ENCODE data around the gene EYA2. TPM values are rescaled to one million over a fixed set of nuclear protein-coding genes. Genes with fewer than 3 reads are reported as not detected.

Gene EYA2
- total and polyA plus RNA-seq, 4 donors, result 1.6 to 4.4 (median 2.1) TPM

GRCh38 chr20:47224857-47225256, 330.2 kb downstream of the EYA2 start:
- Histone ChIP-seq H3K36me3 (ENCODE audit: control insufficient read depth in 4 of 4, insufficient read depth in 4 of 4, low read length in 4 of 4) (peaks cover 40 to 48% (median 44%) of the 10 kb centered on the region in 4 donors), H3K9me3 (ENCODE audit: control insufficient read depth in 4 of 4, insufficient read depth in 3 of 4, low read length in 3 of 4) (no peaks in the 10 kb centered on the region), H3K27ac (ENCODE audit: low read depth in 1 of 2, low read length in 1 of 2) (no peak overlapping the region), H3K27me3 (ENCODE audit: control insufficient read depth in 3 of 3, insufficient read depth in 3 of 3, low read length in 2 of 3) (no peaks in the 10 kb centered on the region), H3K4me3 (no peak overlapping the region), H3K4me1 (ENCODE audit: control insufficient read depth in 5 of 5, insufficient read depth in 5 of 5, low read length in 5 of 5) (no peaks in the 10 kb centered on the region), H3K9ac (ENCODE audit: insufficient read depth in 1 of 2, low read length in 2 of 2) (no peak overlapping the region)
- WGBS, 2 donors, result 95 to 97% methylated on average over 4 of the region's 4 CpGs
- ATAC-seq (ENCODE audit: insufficient read depth, low FRiP score), result no peak
- DNase-seq, result no peak
- no peak for TF ChIP-seq CTCF (IDR thresholded peaks at IDR 0.05; ENCODE audit: control extremely low read depth, extremely low read depth)

GRCh38 chr20:47225458-47225857, 330.8 kb downstream of the EYA2 start:
- H3K27me3 ChIP-seq (ENCODE audit: control insufficient read depth in 3 of 3, insufficient read depth in 3 of 3, low read length in 2 of 3), result no peaks in the 10 kb centered on the region
- H3K9ac ChIP-seq (ENCODE audit: insufficient read depth in 1 of 2, low read length in 2 of 2), result no peak overlapping the region
- no peak for TF ChIP-seq CTCF (IDR thresholded peaks at IDR 0.05; ENCODE audit: control extremely low read depth, extremely low read depth)
- 73 to 82% methylated on average over 1 of the region's 1 CpG for WGBS, 2 donors
- peaks cover 36 to 46% (median 43%) of the 10 kb centered on the region in 4 donors for H3K36me3 ChIP-seq (ENCODE audit: control insufficient read depth in 4 of 4, insufficient read depth in 4 of 4, low read length in 4 of 4)
- no peaks in the 10 kb centered on the region for H3K9me3 ChIP-seq (ENCODE audit: control insufficient read depth in 4 of 4, insufficient read depth in 3 of 4, low read length in 3 of 4)
- ATAC-seq (ENCODE audit: insufficient read depth, low FRiP score) (no peak), DNase-seq (no peak)
- no peak overlapping the region for H3K27ac ChIP-seq (ENCODE audit: low read depth in 1 of 2, low read length in 1 of 2)
- H3K4me3 ChIP-seq, result no peak overlapping the region
- H3K4me1 ChIP-seq (ENCODE audit: control insufficient read depth in 5 of 5, insufficient read depth in 5 of 5, low read length in 5 of 5), result no peaks in the 10 kb centered on the region

GRCh38 chr20:47227119-47227518, 332.5 kb downstream of the EYA2 start:
- no peak for DNase-seq
- Histone ChIP-seq H3K4me1 (ENCODE audit: control insufficient read depth in 5 of 5, insufficient read depth in 5 of 5, low read length in 5 of 5) (no peaks in the 10 kb centered on the region), H3K36me3 (ENCODE audit: control insufficient read depth in 4 of 4, insufficient read depth in 4 of 4, low read length in 4 of 4) (peaks cover 34 to 47% (median 40%) of the 10 kb centered on the region in 4 donors), H3K9me3 (ENCODE audit: control insufficient read depth in 4 of 4, insufficient read depth in 3 of 4, low read length in 3 of 4) (no peaks in the 10 kb centered on the region), H3K4me3 (no peak overlapping the region), H3K9ac (ENCODE audit: insufficient read depth in 1 of 2, low read length in 2 of 2) (no peak overlapping the region), H3K27me3 (ENCODE audit: control insufficient read depth in 3 of 3, insufficient read depth in 3 of 3, low read length in 2 of 3) (no peaks in the 10 kb centered on the region), H3K27ac (ENCODE audit: low read depth in 1 of 2, low read length in 1 of 2) (no peak overlapping the region)
- no peak for ATAC-seq (ENCODE audit: insufficient read depth, low FRiP score)
- 97% methylated on average over 7 of the region's 7 CpGs for WGBS, 2 donors
- no peak for TF ChIP-seq CTCF (IDR thresholded peaks at IDR 0.05; ENCODE audit: control extremely low read depth, extremely low read depth)

- no peaks in the 10 kb centered on the region for H3K27me3 ChIP-seq (ENCODE audit: control insufficient read depth in 3 of 3, insufficient read depth in 3 of 3, low read length in 2 of 3)
- WGBS, 2 donors, result 91 to 92% methylated on average over 9 of the region's 9 CpGs
- H3K36me3 ChIP-seq (ENCODE audit: control insufficient read depth in 4 of 4, insufficient read depth in 4 of 4, low read length in 4 of 4), result peaks cover 34 to 45% (median 38%) of the 10 kb centered on the region in 4 donors
Observed at GRCh38 chr20:47227576-47227975, 332.9 kb downstream of the EYA2 start.

More at GRCh38 chr20:47227576-47227975, 332.9 kb downstream of the EYA2 start:
- Histone ChIP-seq H3K9me3 (ENCODE audit: control insufficient read depth in 4 of 4, insufficient read depth in 3 of 4, low read length in 3 of 4) (no peaks in the 10 kb centered on the region), H3K4me1 (ENCODE audit: control insufficient read depth in 5 of 5, insufficient read depth in 5 of 5, low read length in 5 of 5) (no peaks in the 10 kb centered on the region), H3K27ac (ENCODE audit: low read depth in 1 of 2, low read length in 1 of 2) (no peak overlapping the region), H3K4me3 (no peak overlapping the region), H3K9ac (ENCODE audit: insufficient read depth in 1 of 2, low read length in 2 of 2) (no peak overlapping the region)
- no peak for TF ChIP-seq CTCF (IDR thresholded peaks at IDR 0.05; ENCODE audit: control extremely low read depth, extremely low read depth)
- DNase-seq (no peak), ATAC-seq (ENCODE audit: insufficient read depth, low FRiP score) (no peak)
